Bone marrow (tissue), 2 donors: ENCODE data around the gene ADRA2A.

Experiments used
- DNase-seq, 2 donors: peaks; one replicate each; lab custom pipeline; 2025; lab: John Stamatoyannopoulos, UW

ADRA2A gene

DNA sequence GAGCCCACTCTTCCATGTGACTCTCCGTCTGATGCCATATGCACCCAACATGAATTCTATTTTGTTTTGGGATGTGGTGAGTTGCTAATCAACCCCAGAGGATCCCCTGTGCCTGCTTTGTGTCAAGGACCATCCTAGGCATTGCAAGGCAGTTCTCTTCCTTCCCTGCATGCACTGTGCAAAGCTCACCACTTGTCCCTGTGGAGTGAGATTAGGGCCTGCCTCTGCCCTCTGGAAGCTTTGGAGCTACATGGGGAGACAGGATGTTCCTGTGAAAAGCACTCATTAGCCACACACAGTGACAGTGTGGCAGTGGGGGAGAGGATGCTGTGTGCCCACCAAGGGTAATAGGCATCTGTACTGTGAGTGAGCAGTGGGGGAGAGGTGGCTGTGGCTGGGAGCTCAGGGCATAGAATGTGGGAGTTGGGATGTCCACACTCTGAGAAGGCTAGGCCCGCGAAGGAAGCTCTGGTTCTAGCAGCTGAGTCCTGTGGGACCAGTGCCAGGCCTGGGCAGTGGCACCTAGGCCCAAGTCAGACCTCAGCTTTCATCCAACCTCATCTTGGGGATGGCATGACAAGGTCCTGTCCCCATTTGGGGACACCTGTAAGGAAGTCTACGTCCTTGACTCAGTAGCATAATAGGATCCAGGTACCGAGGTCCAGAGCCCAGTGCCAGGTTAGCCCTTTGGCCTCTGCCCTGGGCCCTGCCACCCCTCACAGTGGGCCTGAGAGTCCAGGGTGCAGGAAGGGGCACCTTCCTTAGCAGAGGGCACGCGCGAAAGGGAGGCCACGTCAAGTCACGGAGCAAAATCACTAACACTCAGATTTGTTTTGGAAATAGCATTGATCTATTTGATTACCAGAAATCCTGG, 6.6 kb downstream of the ADRA2A start:
- DNase-seq: no peak

DNA sequence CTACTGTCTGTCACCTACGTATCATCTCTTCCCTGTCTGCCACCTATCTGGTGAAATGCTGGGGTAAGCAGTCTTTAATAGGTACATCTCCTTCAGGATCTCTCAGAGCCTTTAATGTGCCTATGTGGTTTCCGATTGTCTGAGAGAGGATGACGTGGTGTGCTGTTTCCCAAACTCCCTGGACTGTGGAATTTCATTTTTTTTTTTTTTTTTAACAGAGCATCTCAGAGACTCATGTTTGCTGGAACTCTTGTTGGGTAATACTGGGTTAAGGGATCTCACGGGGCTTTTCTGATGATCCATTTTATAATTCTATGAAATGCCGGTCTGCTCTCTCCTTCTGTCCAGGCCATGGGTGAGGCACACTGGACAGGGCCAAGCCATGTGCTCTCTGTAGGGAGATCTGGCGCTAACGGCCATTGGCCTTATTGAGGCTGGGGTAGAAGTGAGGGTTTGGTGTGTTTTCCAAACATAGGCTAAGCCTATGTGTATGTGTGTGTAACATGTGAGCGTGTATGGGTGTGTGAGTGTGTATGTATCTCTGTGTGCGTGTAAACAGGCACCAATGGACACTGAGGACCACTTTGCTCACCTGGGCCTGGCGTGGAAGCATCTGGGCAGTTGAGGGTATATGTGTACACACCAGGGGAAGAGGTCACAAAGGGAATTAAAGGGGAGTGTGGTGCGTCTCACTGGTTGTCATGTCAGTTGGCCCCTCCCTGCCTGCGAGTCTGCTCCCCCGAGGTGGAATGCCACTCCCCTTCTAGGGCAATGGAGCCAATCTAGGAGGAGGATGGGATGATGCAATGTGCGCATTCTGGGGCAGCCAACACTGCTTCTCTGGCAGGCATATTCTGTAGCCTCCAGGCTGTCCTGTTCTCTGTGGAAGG, 7.8 kb downstream of the ADRA2A start:
- no peak for DNase-seq

DNA sequence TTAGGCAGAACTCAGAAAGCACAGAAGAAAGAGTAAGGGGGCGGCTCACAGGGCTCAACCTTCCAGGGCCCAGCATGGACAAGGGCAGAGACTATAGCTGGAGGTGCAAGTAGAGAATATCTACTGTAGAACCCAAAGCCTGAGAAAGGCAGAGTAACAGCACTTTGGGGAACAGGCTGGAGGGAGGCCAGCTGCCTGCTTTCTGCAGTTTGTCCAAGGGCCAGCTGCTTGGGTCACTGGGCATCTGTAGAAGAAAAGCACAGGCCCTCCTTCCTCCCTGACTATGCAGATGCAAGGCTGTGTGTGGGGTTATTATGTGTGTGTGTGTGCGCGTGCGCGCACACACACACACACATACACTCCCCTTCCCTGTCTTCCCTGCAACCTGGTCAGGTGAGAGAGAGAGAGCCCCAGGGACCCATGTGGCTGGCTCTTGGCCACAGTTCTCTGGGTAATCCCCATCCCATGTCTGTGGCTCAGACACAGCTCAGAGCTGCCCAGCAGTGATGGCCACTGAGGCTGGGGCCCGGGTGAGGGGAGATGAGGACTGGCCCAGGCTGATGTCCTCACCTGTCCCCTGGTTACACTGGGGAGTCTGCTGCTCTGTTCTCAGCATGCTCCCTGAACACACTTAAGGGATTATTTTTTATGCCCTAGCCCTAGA, 9.0 kb downstream of the ADRA2A start:
- DNase-seq: no peak

DNA sequence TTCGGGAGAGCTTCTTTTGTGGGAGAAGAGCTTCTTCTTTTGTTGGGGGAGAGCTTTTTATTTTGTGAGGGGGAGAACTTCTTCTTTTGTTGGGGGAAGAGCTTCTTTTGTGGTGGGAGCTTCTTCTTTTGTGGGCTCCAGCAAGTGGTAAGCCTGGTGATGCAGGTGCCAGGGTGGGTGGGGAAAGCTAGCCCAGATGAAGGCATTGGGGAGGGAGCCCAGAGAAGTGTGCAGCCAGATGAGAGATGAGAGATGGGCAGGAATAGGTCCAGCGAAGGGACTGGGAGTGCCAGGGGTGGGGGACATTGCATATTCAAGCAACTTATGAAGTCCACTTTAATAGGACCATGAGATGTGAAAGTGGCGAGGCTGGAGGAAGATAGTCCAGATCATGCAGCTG, 9.7 kb downstream of the ADRA2A start:
- no peak for DNase-seq

DNA sequence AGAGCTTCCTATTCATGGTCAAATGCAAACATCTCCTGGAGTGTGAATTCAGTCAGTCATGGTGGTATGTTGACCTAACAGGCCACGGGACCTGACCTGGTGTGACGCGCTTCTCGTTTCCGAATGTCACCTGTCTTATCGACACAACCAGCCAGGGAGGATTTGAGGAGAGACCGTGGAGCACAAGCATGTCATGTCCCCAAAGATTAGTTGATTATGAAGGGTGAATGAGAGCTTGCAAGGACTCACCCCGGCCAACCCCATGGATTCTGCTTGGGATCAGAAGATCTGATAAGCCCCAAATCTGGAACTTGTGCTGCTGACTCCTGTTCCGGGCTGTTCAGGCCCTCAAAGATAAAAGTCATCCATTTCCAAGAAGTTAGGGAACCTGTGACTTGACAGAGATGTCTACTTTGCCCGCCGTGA, 10.5 kb downstream of the ADRA2A start:
- DNase-seq: no peak

DNA sequence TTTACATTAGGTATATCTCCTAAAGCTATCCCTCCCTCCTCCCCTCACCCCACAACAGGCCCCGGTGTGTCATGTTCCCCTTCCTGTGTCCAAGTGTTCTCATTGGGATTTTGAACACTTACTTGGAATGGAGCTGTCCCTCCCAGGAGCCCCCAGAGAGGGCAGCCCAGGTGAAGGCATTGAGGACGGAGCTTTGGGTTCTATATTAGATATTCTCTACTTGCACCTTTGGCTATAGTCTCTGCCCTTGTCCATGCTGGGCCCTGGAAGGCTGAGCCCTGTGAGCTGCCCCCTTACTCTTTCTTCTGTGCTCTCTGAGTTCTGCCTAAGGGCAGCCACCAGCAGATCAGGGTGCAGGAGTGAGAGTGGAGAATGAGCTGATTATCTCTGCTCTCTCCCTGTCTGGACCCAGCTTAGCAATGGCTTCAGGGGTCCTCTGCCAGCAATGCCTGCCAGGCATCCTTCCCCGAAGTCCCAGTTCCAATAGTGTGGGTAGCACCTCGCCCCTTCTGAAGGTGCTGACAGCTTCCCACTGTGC, 11.2 kb downstream of the ADRA2A start:
- no peak for DNase-seq

DNA sequence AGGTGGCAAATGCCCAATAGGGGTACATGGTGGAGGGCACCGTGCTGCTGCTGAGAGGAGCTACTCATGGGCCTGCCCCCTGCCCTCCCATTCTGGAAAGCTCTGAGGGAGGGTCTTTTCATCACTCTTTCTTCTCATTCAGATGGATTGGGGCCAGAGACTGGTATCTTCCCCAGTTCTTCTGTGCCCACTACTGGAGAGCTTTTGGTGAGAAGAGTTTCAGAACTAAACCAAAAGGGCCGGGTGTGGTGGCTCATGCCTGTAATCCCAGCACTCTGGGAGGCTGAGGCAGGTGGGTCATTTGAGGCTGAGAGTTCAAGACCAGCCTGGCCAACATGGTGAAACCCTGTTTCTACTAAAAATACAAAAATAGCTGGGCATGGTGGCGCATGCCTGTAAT, 12.5 kb downstream of the ADRA2A start:
- DNase-seq: no peak

DNA sequence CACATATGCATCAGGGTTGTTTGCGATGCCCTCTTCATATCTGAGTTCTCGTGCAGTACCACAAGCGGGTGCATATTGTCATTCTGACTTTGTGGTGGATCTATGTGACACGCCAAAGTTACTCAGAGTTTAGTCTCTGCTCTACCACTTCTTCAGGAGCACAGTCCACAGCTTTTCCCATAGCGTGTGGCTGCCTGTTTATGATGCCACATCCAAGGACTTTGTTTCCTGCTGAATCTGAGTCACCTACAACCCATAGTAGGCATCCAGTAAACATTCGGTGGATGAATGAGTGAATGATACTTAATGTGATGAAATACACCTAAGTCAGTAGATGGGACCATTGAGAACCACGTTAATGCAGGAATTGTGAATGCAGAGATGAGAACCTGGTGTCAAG, 15.0 kb downstream of the ADRA2A start:
- no peak for DNase-seq

DNA sequence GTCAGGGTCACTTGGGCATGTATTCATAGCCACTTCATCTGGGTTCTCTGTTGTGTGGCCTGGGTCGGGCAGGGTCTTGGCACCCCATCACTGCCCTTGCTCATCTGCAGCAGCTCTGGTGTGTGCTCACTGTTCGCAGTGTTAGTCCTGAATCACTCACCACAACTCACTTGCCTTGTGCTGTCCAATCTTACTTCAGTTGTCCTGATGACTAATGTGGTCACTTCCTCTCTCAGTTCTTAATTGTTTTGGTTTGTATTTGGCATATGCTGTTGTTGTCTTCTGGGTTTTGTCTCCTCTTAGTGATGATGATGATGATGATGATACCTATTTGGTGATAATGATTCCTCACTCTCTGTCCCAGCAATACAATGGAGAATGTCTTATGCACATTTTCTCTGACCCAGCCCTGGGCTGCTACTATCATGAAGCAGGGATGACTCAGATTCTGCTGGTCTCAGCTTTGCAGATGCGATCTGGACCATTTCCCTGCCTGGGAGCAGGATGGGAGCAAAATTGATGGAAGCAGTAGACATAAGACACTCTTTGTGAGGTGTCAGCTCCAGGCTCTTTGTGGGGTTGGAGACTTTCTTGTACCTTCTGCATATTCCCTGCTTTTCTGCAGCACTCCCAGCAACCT, 17.0 kb downstream of the ADRA2A start:
- no peak for DNase-seq

DNA sequence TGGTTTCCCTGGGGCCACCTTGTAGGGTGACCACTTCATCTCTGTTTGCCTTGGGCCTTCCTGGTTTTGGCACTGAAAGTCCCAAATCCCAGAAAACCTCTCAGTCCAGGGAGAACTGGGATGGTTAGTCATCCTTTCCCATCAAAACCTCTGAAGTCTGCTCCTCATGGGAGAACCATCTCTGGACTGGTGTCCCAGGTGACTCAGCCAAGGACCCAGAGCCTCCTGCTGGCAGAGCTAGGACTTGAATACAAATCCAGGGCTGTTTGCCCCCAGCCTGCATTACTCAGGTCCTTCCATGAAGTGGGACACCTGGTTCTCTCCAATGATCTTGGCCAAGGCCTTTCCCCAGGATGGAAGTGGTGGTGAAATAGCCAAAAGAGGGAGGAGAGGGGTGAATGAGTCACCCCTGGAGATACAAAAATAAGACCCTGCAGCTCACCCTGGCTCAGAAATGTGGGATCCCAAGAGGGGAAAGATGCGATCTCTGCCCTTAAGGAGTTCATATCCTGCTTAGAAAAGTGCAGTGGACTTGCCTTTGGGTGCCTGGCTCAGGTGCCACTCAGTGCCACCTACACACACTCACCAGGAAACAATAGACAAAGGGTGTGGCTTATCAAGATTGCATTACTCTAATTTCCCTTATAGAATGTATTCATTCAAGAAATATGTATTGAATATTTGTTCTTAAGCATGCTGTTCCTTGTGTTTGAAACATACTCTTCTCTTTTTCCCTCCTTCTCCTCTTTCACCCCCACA, 22.0 kb downstream of the ADRA2A start:
- no peak for DNase-seq

DNA sequence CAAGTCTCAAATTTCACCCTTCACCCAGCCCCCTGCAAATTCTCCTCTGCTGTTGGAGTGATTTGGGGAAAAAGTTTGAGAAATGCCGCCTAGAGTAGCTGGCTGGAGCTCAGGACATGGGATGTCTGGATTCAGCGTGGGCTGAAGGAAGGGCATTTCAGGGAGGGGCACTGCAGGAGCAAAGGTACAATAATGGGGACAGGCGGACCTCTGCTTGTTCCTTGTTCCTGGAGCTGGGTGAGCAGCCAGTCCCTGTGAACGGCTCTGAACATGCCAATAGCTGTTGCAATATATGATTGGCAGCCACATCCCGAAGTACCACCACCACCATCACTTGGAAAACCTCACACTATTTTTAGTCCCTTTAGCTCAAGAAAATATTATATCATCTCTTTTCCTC, 23.4 kb downstream of the ADRA2A start:
- no peak for DNase-seq

DNA sequence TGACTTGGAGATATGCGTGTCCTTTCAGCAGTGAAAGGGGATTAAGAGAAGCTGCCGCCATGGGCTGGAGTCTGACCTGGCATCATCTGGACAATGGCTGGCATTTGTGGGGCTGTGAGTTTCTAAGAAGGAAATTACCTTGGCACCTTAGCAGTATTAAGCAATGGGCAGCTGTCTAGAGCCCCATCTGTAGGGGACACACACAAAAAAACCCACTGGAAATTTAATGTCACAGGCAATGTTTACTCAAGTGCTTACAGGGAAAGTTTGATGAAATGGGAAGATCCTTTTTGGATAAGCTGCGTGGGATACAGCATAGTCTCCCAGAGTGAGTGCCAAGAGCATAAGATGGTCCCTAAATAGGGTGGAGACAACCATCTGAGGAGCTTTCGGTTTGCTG, 25.0 kb downstream of the ADRA2A start:
- no peak for DNase-seq

DNA sequence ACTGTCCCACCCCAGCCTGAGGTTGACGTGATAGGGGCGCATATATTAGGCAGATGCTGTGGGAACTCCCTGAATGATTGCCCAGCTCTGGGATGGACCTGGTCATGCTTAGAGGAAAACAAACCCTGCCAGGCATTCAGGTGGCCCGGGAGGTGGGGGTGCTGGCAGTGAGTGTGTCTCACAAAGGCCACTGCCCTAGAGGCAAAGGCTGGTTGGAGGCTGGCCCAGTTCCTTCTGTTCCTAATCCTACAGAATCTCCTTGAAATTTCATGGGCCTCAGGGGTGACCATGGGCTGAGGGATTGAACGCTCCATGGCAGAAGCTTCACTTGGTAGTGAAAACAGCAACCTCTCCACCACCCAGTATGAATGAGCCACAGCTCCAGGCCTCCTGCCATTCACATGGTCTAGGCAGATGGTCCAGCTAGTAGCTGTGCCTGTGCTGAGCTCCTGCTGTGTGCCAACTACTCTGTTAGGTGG, 25.6 kb downstream of the ADRA2A start:
- DNase-seq: no peak

DNA sequence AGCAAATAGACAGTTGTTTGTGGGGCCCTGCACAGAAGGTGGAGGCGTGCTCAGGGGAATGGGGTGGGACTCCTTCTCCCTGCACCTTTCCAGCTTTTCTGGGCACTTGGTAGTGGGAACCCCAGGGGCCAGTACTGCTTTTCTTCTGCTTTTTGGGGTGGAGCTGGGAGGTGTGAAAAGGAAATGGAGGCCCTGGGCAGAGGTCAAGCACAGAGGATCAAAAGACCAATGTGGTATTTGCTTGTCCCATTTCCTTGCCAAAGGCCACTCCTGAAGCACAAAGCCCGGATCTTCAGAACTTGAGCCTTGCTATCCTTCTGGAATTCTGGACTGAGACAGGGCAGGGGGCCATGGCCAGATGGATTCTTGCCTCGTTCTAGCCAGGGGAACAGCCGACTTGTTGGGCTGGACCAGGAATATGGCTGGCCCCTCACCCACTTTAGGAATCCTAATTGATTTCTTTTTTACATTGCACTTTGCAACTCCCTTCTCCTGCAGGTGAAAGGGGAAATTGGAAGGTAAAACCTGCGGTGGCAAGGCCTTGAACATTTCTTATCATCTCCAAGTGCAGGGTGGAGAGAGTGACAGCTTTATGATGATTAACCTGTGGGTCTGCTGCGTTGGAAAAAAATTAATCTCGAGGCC, 26.5 kb downstream of the ADRA2A start:
- no peak for DNase-seq

DNA sequence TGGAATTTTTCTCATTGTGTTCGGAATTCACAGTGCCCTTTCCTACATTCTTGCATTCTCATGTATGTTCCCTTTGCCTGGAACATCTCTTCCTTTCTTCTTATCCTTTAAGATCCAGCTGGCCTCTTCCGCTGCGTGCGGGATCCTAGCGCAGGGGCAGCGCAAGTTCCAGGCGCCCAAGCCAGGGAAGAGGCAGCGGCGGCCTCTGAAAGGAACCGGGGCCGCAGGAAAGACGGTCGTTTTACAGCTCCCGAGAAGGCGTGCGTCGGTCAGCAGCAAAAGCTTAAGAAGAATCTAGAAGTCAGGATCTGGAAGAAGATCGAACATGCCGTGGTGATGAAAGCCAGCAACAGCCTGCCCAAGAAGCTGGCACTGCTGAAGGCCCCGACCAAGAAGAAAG, 28.0 kb downstream of the ADRA2A start:
- DNase-seq: no peak

DNA sequence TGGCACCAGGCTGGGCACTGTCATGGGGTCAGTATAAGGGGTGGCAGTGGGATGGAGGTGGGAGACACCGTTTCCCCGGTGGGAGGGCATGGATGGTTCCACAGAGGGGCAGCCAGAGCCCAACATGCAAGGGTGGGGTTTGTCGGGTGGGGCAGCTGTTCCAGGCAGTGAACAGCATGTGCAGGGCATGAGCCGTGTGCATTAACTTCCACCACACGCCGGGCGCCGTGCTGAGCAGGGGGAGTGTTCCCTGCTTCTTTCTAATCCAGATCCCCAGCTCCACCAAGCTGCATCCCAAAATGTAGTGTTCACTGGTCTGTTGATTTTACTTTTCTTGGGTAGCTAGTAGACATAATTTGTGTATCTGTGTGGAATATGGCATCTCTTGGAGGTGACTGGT, 29.3 kb downstream of the ADRA2A start:
- no peak for DNase-seq

DNA sequence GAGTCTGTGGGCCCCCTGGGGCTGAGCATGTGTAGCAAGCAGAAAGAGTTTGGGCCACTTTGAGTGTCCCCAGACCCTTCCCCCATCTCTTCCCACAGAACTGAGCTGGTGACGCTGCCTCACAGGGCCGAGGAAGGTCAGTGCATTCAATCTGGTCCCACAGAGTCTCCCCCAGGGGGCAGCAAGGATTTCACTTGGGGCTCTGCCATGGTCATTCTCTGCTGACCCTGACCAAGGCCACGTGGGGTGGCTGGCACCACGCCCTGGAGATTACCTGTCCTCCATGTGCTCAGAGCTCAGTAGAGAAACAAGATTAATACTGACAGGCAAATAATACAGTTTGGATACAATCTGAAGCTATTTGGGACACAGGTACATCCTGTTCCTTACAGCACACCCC, 30.2 kb downstream of the ADRA2A start:
- DNase-seq: no peak

DNA sequence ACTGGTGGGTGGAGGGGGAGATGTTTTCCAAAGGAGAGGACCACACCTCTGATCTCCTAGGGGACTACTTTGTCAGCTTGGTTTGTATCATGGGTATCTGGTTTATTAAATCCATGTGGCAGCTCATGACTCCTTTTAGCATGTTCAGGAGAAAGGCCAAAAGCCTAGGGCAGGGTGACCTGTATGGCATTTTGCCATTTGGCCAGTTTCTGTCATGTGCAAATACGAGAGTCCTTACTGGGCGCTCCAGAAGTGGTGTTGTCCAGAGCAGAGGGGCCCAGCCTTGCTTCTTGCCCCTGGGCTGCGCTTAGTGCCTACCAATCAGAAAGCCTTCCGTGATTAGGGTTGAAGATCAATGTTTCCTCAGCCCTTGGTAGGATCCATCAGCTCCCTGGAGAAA, 31.0 kb downstream of the ADRA2A start:
- no peak for DNase-seq

DNA sequence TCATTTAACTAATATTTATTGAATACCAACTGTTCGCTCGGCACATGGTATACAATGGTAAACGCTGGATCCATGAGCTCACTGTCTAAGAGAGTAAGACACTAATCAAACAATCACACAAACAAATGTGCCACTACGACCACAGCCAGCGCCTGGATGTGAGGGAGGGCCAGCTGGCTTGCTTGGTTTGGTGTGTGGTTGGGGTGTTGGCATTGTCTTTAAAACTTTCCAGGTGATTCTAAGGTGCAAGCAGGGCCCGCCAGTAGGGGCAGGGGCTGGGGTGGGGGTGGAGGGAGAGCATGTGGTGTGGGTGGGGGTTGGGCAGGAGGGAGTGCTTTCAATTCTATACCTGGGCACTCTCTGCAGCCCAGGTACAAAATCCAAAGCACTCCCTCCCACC, 31.6 kb downstream of the ADRA2A start:
- no peak for DNase-seq

DNA sequence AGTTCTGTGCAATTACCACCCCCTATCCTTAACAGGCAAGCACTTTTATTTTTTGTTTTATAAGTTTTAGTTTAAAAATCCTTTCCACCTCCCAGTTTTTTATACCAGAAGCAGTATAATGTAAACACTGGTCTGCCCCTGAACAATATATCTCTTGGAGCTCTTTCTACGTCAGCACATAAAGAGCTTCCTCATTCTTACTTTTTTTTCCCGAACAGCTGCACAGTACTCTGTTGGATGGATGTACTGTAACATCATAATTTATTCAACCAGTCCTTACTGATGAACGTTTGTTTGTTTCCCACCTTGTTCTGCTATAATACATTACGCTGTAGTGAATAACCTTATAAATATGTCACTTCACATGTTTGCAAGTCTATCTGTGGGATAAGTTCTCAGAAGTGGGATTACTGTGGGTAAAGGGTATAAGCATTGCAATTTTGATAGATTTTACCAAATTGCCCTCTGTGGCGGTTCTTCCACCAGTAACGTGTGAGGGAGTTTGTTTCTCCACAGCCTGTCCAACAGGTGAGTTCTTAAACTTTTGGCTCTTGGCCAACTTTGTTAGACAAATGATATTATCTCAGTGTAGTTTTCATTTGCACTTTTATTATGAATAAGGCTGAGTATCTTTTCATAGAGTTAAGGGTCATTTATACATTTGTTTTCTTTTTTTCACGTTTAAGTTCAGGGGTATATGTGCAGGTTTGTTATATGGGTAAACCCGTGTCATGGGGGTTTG, 32.8 kb downstream of the ADRA2A start:
- DNase-seq: no peak
